ENCODE measurements around the gene CECR2. TPM values are rescaled to one million over a fixed set of nuclear protein-coding genes. Genes with fewer than 3 reads are reported as not detected.
"Not testable (repeated sequence)": the region's sequence is repeated elsewhere in the genome, so short reads cannot be mapped to it uniquely, and the experiment has no call there.

CECR2 gene
- total RNA-seq, 1 donor from 2014 or later: 5.5 TPM

GRCh38 chr22:17541476-17541875 is 172.2 kb downstream of the CECR2 start:
- ATAC-seq (ENCODE audit: poor library complexity): no peak
- intact Hi-C loops (cut with DNase I): no loop called here

GRCh38 chr22:17542452-17542851 is 173.2 kb downstream of the CECR2 start:
- DNase-seq (no peak), ATAC-seq (ENCODE audit: poor library complexity) (no peak)
- intact Hi-C loops (cut with DNase I): no loop called here

More at GRCh38 chr22:17541476-17541875, 172.2 kb downstream of the CECR2 start:
- DNase-seq: no peak

DNA sequence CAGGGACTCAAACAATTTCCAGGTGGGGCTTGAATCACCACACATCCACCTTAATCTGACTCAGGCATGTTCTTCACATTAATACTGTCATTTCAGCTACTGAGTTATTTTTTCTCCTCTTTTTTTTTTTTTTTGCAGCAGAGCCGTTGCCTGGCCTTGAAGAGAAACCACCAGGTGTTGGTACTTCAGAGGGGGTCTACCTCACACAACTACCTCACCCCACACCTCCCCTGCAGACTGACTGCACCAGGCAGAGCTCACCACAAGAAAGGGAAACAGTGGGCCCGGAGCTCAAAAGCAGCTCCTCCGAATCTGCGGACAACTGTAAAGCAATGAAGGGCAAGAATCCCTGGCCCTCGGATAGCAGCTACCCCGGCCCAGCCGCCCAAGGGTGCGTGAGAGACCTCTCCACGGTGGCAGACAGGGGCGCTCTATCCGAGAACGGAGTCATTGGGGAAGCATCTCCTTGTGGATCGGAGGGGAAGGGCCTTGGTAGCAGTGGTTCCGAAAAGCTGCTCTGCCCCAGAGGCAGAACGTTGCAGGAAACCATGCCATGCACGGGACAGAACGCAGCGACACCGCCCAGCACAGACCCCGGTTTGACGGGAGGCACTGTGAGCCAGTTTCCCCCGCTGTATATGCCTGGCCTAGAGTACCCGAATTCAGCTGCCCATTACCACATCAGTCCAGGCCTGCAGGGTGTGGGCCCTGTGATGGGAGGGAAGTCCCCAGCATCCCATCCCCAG is 178.9 kb downstream of the CECR2 start:
- ATAC-seq (ENCODE audit: poor library complexity) (no peak), DNase-seq (no peak)
- intact Hi-C loops (cut with DNase I): no loop called here

GRCh38 chr22:17548756-17549035 is 179.4 kb downstream of the CECR2 start:
- ATAC-seq (ENCODE audit: poor library complexity): no peak
- DNase-seq: no peak
- intact Hi-C loops (cut with DNase I): no loop called here

GRCh38 chr22:17549183-17549582 is 179.9 kb downstream of the CECR2 start:
- DNase-seq: no peak
- intact Hi-C loops (cut with DNase I): no loop called here
- no peak for ATAC-seq (ENCODE audit: poor library complexity)

DNA sequence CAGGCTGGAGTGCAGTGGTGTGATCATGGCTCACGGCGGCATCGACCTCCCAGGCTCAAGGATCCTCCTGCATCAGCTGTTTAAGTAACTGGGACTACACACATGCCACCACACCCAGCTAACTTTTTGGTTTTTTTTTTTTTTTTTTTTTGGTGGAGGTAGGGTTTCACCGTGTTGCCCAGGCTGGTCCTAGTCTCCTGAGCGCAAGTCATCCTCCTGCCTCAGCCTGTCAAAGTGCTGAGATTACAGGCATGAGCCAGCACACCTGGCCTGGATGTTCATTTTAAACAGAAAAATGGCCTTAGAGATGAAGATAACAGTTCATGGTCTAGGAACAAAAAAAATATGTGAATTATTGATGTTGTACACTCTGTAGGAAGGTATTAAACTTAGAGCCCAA is 180.4 kb downstream of the CECR2 start:
- DNase-seq (no peak), ATAC-seq (ENCODE audit: poor library complexity) (no peak)
- intact Hi-C loops (cut with DNase I): no loop called here

DNA sequence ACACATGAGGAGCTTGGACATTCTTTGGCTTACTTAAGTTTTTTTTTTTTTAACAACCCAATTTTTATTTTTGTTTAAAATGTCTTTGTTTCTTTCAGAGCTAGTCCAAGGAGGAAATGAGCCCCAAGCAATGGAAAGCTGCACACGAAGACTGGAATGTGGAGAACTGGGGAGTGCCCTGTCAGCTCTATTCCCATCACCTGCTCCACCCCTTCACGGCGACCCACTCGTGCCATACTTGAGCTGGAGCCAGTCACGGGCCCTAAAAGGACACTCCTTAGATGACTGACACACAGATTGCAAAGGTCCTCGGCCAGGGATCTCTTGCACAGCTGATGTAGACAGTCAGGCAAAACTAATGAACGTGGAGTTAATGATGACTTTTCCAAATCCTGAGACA is 183.5 kb downstream of the CECR2 start:
- intact Hi-C loops (cut with DNase I): no loop called here
- DNase-seq (peak; percentile 57), ATAC-seq (ENCODE audit: poor library complexity) (peak; percentile 79)

- no peak for ATAC-seq (ENCODE audit: poor library complexity)
- no peak for DNase-seq
- intact Hi-C loops (cut with DNase I): loop anchor here (5.0 kb wide), 1 partner anchor 52 kb away; no protein-coding TSS in a partner anchor
Measured at GRCh38 chr22:17554814-17555213, 185.6 kb downstream of the CECR2 start.

GRCh38 chr22:17559188-17559587 is 189.9 kb downstream of the CECR2 start:
- intact Hi-C loops (cut with DNase I): loop anchor here (5.0 kb wide), 1 partner anchor 48 kb away; no protein-coding TSS in a partner anchor
- no peak for DNase-seq
- ATAC-seq (ENCODE audit: poor library complexity): no peak

- intact Hi-C loops (cut with DNase I): no loop called here
- peak; percentile 90 for ATAC-seq (ENCODE audit: poor library complexity)
- DNase-seq: peak; percentile 79
Measured at GRCh38 chr22:17562906-17563870, 193.9 kb downstream of the CECR2 start, which contains the start of gene SLC25A18. SLC25A18 (plus strand) TSS chr22:17563498; CDS start chr22:17579945, 16,447 bp downstream.

GRCh38 chr22:17563936-17564391 is 194.7 kb downstream of the CECR2 start:
- intact Hi-C loops (cut with DNase I): no loop called here
- ATAC-seq (ENCODE audit: poor library complexity) (peak; percentile 41), DNase-seq (no peak)

DNA sequence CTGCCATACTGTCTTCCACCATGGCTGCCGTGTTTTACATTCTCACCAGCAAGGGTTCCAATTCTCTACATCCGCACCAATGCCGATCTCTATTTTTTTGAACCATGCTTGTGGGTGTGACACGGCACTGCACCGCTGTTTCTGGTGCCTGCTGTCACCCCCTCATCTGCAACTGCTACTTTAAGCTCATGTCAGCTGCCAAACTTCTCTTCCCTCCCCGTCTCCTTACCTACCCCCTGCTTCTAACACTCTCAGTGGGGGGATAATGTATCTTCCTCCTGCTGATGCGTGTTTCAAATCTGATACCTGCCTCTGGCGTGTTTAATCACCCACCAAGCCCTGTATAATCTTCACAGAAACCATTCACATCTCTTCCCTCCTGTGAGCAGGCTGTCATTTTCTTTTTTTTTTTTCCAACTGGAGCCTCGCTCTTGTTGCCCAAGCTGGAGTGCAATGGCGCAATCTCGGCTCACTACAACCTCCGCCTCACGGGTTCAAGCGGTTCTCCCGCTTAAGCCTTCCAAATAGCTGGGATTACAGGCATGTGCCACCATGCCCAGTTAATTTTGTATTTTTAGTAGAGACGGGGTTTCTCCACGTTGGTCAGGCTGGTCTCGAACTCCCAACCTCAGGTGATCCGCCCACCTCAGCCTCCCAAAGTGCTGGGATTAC is 196.9 kb downstream of the CECR2 start:
- intact Hi-C loops (cut with DNase I); ATAC-seq (ENCODE audit: poor library complexity); DNase-seq: not testable (repeated sequence)

- intact Hi-C loops (cut with DNase I): no loop called here
- ATAC-seq (ENCODE audit: poor library complexity) (no peak), DNase-seq (no peak)
Measured at GRCh38 chr22:17566776-17567175, 197.5 kb downstream of the CECR2 start.

DNA sequence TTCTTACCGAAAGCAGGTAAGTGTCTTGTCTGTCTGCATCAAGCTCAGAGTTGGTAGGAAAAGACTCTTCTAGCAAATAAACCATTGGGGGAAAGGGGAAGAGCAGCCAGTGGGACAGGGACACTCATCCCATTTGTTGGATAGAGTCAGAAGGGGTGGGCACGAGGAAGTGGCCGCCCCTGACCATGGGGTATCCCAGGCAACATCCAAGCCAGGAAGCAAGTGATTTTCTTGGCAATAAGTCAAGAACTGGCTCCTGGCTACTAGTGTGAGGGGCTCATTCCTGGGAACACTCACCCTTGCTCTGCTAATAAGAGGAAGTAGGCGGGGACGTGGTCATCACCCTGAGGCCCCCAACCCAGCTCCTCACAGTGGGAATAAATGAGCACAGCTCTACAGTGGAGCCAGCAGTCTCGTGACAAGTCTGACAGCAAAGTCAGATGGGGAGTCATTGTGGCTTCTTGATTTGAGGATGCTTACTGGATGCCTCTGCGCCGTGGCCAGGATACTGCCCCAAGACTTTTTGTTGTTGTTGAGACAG is 200.8 kb downstream of the CECR2 start:
- intact Hi-C loops (cut with DNase I): no loop called here
- no peak for DNase-seq
- ATAC-seq (ENCODE audit: poor library complexity): peak; percentile 31

GRCh38 chr22:17570851-17571631 is 201.8 kb downstream of the CECR2 start:
- peak; percentile 89 for ATAC-seq (ENCODE audit: poor library complexity)
- intact Hi-C loops (cut with DNase I): no loop called here
- DNase-seq: peak; percentile 92

DNA sequence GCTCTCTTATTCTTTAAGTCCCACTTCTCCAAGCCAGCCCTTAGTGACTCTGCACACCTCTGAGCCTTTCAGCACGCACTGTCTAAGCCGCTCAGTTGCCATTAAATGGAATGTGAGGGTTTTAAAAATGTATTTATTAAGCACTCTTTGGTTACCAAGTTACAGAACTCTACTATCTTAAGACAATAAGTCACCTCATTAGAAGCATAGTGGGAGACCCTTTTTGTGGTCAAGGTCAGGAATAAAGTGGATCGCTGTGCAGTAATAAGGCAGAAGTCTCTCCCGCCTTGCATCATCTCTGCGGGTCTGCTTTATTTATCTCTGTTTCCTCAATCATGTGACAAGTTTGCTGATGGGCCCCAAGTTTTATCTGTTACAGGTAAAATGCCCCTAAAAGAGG is 205.9 kb downstream of the CECR2 start:
- no peak for ATAC-seq (ENCODE audit: poor library complexity)
- no peak for DNase-seq
- intact Hi-C loops (cut with DNase I): no loop called here

DNA sequence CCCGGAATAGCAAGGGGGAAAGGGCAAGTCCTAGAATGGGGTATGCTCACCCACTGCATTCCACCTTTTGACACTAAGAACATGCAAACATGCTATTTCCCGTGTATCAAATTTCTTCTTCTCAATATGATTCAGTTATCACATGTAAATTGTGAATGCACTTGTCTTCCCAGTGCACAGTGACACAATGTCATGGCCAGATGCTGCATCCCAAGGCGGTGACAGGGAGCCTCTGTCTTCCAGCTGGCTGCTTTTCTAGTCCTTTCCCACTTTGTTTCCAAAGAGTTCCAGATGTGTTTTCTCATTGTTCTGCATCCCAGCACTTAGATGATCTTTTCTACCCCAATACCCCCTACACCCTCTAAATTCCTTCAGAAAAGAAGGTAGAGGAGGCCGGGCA is 206.4 kb downstream of the CECR2 start:
- DNase-seq: no peak
- intact Hi-C loops (cut with DNase I): no loop called here
- no peak for ATAC-seq (ENCODE audit: poor library complexity)

DNA sequence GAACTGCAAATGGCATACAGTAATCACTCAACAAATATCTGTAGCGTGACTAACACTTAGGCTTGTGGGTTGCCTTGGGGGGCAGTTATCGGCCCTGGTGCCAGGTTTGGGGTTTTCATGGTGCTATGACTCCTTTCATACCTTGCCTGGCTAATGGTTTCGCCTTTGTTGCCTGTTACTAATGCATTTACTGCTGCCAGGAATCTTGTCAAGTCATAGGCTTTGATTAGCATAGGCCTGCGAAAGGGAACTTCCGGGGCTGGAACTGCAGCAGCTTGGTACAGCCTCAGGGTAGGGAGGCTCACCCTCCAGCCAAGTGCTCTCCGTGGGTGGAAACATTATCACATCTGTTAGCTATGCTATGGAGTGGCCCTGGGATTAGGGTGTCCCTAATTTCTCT is 207.2 kb downstream of the CECR2 start:
- ATAC-seq (ENCODE audit: poor library complexity) (peak; percentile 18), DNase-seq (no peak)
- intact Hi-C loops (cut with DNase I): no loop called here

Measured in Right ventricle myocardium superior (tissue), 1 donor.